ENCODE data around the gene PLOD3.

DNA sequence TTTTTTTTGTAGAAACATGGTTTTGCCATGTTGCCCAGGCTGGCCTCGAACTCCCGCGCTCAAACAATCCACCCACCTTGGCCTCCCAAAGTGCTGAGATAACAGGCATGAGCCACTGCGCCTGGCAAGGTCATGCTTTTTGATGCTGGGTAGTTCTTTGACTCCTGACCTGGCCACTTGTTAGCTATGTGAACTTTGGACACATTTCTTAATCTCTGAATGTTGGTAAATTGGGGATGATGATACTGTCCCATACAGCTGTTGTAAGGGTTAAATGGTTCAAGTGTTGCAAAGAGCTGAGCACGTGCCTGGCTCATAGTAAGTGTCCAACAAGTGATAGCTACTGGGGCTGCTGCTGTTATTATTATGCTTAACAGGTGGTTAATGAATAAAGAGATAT, 2.9 kb upstream of the PLOD3 start:
- no peak for TF ChIP-seq POLR2A (IDR thresholded peaks at IDR 0.05; ENCODE audit: extremely low read depth, insufficient read length)
- TF ChIP-seq, protein P1, sequence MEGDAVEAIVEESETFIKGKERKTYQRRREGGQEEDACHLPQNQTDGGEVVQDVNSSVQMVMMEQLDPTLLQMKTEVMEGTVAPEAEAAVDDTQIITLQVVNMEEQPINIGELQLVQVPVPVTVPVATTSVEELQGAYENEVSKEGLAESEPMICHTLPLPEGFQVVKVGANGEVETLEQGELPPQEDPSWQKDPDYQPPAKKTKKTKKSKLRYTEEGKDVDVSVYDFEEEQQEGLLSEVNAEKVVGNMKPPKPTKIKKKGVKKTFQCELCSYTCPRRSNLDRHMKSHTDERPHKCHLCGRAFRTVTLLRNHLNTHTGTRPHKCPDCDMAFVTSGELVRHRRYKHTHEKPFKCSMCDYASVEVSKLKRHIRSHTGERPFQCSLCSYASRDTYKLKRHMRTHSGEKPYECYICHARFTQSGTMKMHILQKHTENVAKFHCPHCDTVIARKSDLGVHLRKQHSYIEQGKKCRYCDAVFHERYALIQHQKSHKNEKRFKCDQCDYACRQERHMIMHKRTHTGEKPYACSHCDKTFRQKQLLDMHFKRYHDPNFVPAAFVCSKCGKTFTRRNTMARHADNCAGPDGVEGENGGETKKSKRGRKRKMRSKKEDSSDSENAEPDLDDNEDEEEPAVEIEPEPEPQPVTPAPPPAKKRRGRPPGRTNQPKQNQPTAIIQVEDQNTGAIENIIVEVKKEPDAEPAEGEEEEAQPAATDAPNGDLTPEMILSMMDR (IDR thresholded peaks at IDR 0.05; ENCODE audit: low read depth, low read length), result no peak
- TF ChIP-seq, protein P2, sequence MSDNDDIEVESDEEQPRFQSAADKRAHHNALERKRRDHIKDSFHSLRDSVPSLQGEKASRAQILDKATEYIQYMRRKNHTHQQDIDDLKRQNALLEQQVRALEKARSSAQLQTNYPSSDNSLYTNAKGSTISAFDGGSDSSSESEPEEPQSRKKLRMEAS (IDR thresholded peaks at IDR 0.05; ENCODE audit: low read depth, low read length), result no peak
- no peak for TF ChIP-seq MYC (IDR thresholded peaks at IDR 0.05; ENCODE audit: low read depth, low read length)
